ENCODE results near the gene CYB561D2. TPM values are rescaled to one million over a fixed set of nuclear protein-coding genes. Genes with fewer than 3 reads are reported as not detected.

The CYB561D2 gene
- total and polyA plus RNA-seq, 2 donors (not counting 1 experiment from before 2014, with no cell fraction given) = 39.5 to 78.9 TPM

- DNase-seq (no peak), ATAC-seq (ENCODE audit: low read depth) (no peak)
- no peak for TF ChIP-seq EZH2 (IDR thresholded peaks at IDR 0.05; ENCODE audit: borderline replicate concordance, insufficient read depth, low read depth, low read length, poor library complexity, severe bottlenecking)
- TF ChIP-seq CTCF (IDR thresholded peaks at IDR 0.05) = no peak
- H4K20me1 ChIP-seq (ENCODE audit: control insufficient read depth, insufficient read depth, low read length, poor library complexity, severe bottlenecking) = no peaks in the 10 kb centered on the region
- Mint-ChIP-seq H3K4me1 (no peaks in the 10 kb centered on the region), H3K9me3 (ENCODE audit: insufficient read depth) (no peaks in the 10 kb centered on the region), H3K27me3 (no peaks in the 10 kb centered on the region), H3K27ac (no peak overlapping the region), H3K4me3 (no peak overlapping the region)
- no peak overlapping the region for H3K27ac ChIP-seq (ENCODE audit: low read length in 2 of 2)
- POLR2A ChIA-PET = no interaction called here
- no peak overlapping the region for H3K4me2 ChIP-seq (replicated peaks; ENCODE audit: low read depth, low read length, poor library complexity, severe bottlenecking)
- no peaks in the 10 kb centered on the region for H3K4me1 ChIP-seq (ENCODE audit: control insufficient read depth in 2 of 2, insufficient read depth in 2 of 2, low read length in 2 of 2)
- no peak overlapping the region for H3K4me3 ChIP-seq (ENCODE audit: control extremely low read depth in 1 of 5, extremely low read depth in 1 of 5, insufficient read depth in 1 of 5, low read depth in 2 of 5, low read length in 4 of 5)
- no peaks in the 10 kb centered on the region for H3K9me3 ChIP-seq (ENCODE audit: control extremely low read depth in 1 of 3, control insufficient read depth in 2 of 3, insufficient read depth in 1 of 3, low read length in 2 of 3)
- H3K79me2 ChIP-seq (ENCODE audit: control insufficient read depth, insufficient read depth, low read length) = no peaks in the 10 kb centered on the region
- H3K27me3 ChIP-seq (replicated peaks in 1 of 4; ENCODE audit: control extremely low read depth in 1 of 4, control insufficient read depth in 3 of 4, insufficient read depth in 4 of 4, low read length in 3 of 4) = no peaks in the 10 kb centered on the region
- no peak overlapping the region for H2AFZ ChIP-seq (ENCODE audit: insufficient read depth, low read depth, low read length, poor library complexity, severe bottlenecking)
- no peaks in the 10 kb centered on the region for H3K36me3 ChIP-seq (replicated peaks in 1 of 2; ENCODE audit: control extremely low read depth in 1 of 2, control insufficient read depth in 1 of 2, extremely low read depth in 1 of 2, insufficient read depth in 2 of 2, low read length in 1 of 2)
- H3K9ac ChIP-seq (ENCODE audit: low read length) = no peak overlapping the region
- intact Hi-C loops (cut with micrococcal nuclease) = no loop called here
- WGBS (ENCODE audit: insufficient coverage) = 65% methylated on average over 2 of the region's 5 CpGs
- CTCF ChIA-PET = interaction anchor here (1.0 kb wide), 1 partner anchor 10 kb away, joined by 3 read pairs; no protein-coding TSS in a partner anchor
Observed at GRCh38 chr3:50393061-50393460, 42.4 kb downstream of the CYB561D2 start.

DNA sequence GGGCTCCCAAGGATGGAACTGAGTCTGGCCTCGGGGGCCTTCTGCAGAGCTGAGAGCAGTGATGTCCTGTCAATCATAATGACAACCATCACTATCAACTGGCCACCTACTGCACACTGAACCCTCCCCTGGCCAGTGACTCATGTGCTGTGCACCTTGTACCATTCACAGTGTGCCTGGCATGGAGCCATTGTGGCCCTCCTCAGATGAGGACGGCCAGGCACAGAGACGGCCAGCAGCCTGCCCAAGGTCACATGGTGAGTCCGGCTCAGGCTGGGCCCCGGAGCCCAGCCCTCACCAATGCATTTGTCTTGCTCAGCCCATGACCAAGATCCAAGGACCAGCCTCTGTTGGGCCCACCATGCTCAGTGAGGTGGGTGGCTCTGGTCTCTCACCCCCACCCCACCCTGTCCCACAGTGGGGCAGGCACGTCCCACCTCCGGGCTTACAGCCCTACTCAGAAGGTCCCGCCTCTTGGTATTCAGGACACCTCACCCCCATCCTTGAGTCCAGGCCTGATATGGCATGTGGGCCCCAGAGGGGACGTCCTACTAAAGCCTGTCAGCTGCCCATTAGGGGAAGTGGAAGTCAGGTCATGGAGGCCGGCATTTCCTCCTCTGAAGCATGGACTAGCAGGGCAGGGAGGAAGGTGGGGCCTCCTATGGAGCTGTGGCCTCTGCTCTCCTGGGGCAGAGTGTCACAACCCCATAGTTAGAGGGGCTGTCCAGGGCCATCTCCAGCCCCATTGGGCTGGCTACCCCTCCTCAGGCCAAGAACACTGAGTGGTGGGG, 44.6 kb downstream of the CYB561D2 start:
- no peaks in the 10 kb centered on the region for H4K20me1 ChIP-seq (ENCODE audit: control insufficient read depth, insufficient read depth, low read length, poor library complexity, severe bottlenecking)
- ChIA-PET CTCF (no interaction called here), POLR2A (no interaction called here)
- no peaks in the 10 kb centered on the region for H3K79me2 ChIP-seq (ENCODE audit: control insufficient read depth, insufficient read depth, low read length)
- no peaks in the 10 kb centered on the region for H3K4me1 Mint-ChIP-seq
- no peak for TF ChIP-seq EZH2 (IDR thresholded peaks at IDR 0.05; ENCODE audit: borderline replicate concordance, insufficient read depth, low read depth, low read length, poor library complexity, severe bottlenecking)
- no peak for TF ChIP-seq CTCF (IDR thresholded peaks at IDR 0.05)
- 78% methylated on average over 7 of the region's 10 CpGs for WGBS (ENCODE audit: insufficient coverage)
- no peaks in the 10 kb centered on the region for H3K9me3 Mint-ChIP-seq (ENCODE audit: insufficient read depth)
- no peak overlapping the region for H3K4me2 ChIP-seq (replicated peaks; ENCODE audit: low read depth, low read length, poor library complexity, severe bottlenecking)
- H3K27me3 Mint-ChIP-seq = no peaks in the 10 kb centered on the region
- no peak overlapping the region for H3K4me3 ChIP-seq (ENCODE audit: control extremely low read depth in 1 of 5, extremely low read depth in 1 of 5, insufficient read depth in 1 of 5, low read depth in 2 of 5, low read length in 4 of 5)
- intact Hi-C loops (cut with micrococcal nuclease) = no loop called here
- no peak overlapping the region for H2AFZ ChIP-seq (ENCODE audit: insufficient read depth, low read depth, low read length, poor library complexity, severe bottlenecking)
- no peak overlapping the region for H3K27ac Mint-ChIP-seq
- no peaks in the 10 kb centered on the region for H3K4me1 ChIP-seq (ENCODE audit: control insufficient read depth in 2 of 2, insufficient read depth in 2 of 2, low read length in 2 of 2)
- no peaks in the 10 kb centered on the region for H3K36me3 ChIP-seq (replicated peaks in 1 of 2; ENCODE audit: control extremely low read depth in 1 of 2, control insufficient read depth in 1 of 2, extremely low read depth in 1 of 2, insufficient read depth in 2 of 2, low read length in 1 of 2)
- H3K4me3 Mint-ChIP-seq = no peak overlapping the region
- no peaks in the 10 kb centered on the region for H3K9me3 ChIP-seq (ENCODE audit: control extremely low read depth in 1 of 3, control insufficient read depth in 2 of 3, insufficient read depth in 1 of 3, low read length in 2 of 3)
- H3K27me3 ChIP-seq (replicated peaks in 1 of 4; ENCODE audit: control extremely low read depth in 1 of 4, control insufficient read depth in 3 of 4, insufficient read depth in 4 of 4, low read length in 3 of 4) = no peaks in the 10 kb centered on the region
- no peak for ATAC-seq (ENCODE audit: low read depth)
- H3K9ac ChIP-seq (ENCODE audit: low read length) = no peak overlapping the region
- H3K27ac ChIP-seq (ENCODE audit: low read length in 2 of 2) = no peak overlapping the region
- no peak for DNase-seq

All from B cell (primary cell).